Breast epithelium (tissue), 4 donors: ENCODE measurements around the gene TYSND1. TPM values are rescaled to one million over a fixed set of nuclear protein-coding genes. Genes with fewer than 3 reads are reported as not detected.

Experiments used
- DNase-seq, 2 donors: peaks; one replicate each; pipeline ENCODE4 v3.0.0-alpha.2; 2019; ENCODE audit warnings: low spot score in 2 of 2
- H3K27ac ChIP-seq, 2 donors: fragments of 200-600 bp; sonication (generic) in 1 of 2; one replicate each; pipeline ENCODE4 v1.5.1; 2016 to 2019; ENCODE audit warnings: mild to moderate bottlenecking in 1 of 2
- H3K27me3 ChIP-seq, 2 donors: fragments of 200-600 bp; sonication (generic) in 1 of 2; one replicate each; pipeline versions ENCODE4 v1.5.1 to v1.6.0; 2017 to 2019; ENCODE audit warnings: control low read depth in 1 of 2, mild to moderate bottlenecking in 1 of 2
- H3K36me3 ChIP-seq: fragments of 200-600 bp; one replicate; pipeline ENCODE4 v1.5.1; 2019
- H3K4me1 ChIP-seq, 2 donors: fragments of 200-600 bp; sonication (generic); one replicate each; pipeline ENCODE4 v1.5.1; 2016 to 2019; ENCODE audit warnings: control low read depth in 1 of 2
- H3K4me3 ChIP-seq, 3 donors: fragments of 200-600 bp; sonication (generic); 1 replicate in 2 of 3; 2 replicates in 1 of 3; pipeline ENCODE4 v1.5.1; 2016 to 2019; ENCODE audit warnings: mild to moderate bottlenecking in 3 of 3, moderate library complexity in 2 of 3
- H3K9me3 ChIP-seq, 2 donors: fragments of 200-600 bp; sonication (generic) in 1 of 2; one replicate each; pipeline ENCODE4 v1.5.1; 2016 to 2019; ENCODE audit warnings: control low read depth in 1 of 2
- POLR2A ChIP-seq: fragments of 450-650 bp; IDR thresholded peaks from one replicate; pipeline ENCODE4 v1.6.1; 2016; ENCODE audit warnings: antibody characterized with exemption, mild to moderate bottlenecking, moderate library complexity
- POLR2AphosphoS5 ChIP-seq, 3 donors: sonication (generic); formaldehyde crosslinking; IDR thresholded peaks; one replicate each; pipeline ENCODE4 v1.6.1; 2017; ENCODE audit warnings: antibody characterized with exemption in 3 of 3
- intact Hi-C: fragments of 100-400 bp; cut with DNase I; formaldehyde crosslinking; loops from one replicate; pipeline ENCODE4 v1.15.1; 2023; ENCODE audit warnings: low total_unique reads
- total RNA-seq, 3 donors: library from RNA; depleted of rRNA; stranded (reverse); fragments of >200 nt; gene quantifications; one replicate each; pipeline ENCODE4 v1.1.0, GENCODE V29; 2016
- TF ChIP-seq, protein P1 (sequence below), 3 donors: fragments of 450-650 bp; IDR thresholded peaks; one replicate each; pipeline ENCODE4 v1.5.1; 2016 to 2017; ENCODE audit warnings: antibody characterized with exemption in 3 of 3, mild to moderate bottlenecking in 3 of 3, moderate library complexity in 3 of 3

The TYSND1 gene
- total RNA-seq, 3 donors from 2014 or later = 12.5 to 19.9 (median 19.7) TPM

GRCh38 chr10:70097459-70097858, 49.0 kb downstream of the TYSND1 start:
- no peak for DNase-seq
- Histone ChIP-seq H3K9me3 (no peaks in the 10 kb centered on the region), H3K36me3 (no peaks in the 10 kb centered on the region), H3K4me3 (no peak overlapping the region), H3K4me1 (no peaks in the 10 kb centered on the region), H3K27me3 (no peaks in the 10 kb centered on the region), H3K27ac (no peak overlapping the region)
- intact Hi-C loops = no loop called here
- TF ChIP-seq, protein P1, sequence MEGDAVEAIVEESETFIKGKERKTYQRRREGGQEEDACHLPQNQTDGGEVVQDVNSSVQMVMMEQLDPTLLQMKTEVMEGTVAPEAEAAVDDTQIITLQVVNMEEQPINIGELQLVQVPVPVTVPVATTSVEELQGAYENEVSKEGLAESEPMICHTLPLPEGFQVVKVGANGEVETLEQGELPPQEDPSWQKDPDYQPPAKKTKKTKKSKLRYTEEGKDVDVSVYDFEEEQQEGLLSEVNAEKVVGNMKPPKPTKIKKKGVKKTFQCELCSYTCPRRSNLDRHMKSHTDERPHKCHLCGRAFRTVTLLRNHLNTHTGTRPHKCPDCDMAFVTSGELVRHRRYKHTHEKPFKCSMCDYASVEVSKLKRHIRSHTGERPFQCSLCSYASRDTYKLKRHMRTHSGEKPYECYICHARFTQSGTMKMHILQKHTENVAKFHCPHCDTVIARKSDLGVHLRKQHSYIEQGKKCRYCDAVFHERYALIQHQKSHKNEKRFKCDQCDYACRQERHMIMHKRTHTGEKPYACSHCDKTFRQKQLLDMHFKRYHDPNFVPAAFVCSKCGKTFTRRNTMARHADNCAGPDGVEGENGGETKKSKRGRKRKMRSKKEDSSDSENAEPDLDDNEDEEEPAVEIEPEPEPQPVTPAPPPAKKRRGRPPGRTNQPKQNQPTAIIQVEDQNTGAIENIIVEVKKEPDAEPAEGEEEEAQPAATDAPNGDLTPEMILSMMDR (IDR thresholded peaks at IDR 0.05) = no peak
- no peak for TF ChIP-seq POLR2AphosphoS5 (IDR thresholded peaks at IDR 0.05)
- TF ChIP-seq POLR2A = no peak

GRCh38 chr10:70096705-70097420, 49.6 kb downstream of the TYSND1 start:
- Histone ChIP-seq H3K9me3 (no peaks in the 10 kb centered on the region), H3K4me3 (no peak overlapping the region), H3K27me3 (no peaks in the 10 kb centered on the region), H3K27ac (no peak overlapping the region), H3K4me1 (no peaks in the 10 kb centered on the region), H3K36me3 (no peaks in the 10 kb centered on the region)
- intact Hi-C loops = no loop called here
- DNase-seq = no peak
- TF ChIP-seq, protein P1 (IDR thresholded peaks at IDR 0.05) = no peak
- TF ChIP-seq POLR2A = no peak
- no peak for TF ChIP-seq POLR2AphosphoS5 (IDR thresholded peaks at IDR 0.05)

DNA sequence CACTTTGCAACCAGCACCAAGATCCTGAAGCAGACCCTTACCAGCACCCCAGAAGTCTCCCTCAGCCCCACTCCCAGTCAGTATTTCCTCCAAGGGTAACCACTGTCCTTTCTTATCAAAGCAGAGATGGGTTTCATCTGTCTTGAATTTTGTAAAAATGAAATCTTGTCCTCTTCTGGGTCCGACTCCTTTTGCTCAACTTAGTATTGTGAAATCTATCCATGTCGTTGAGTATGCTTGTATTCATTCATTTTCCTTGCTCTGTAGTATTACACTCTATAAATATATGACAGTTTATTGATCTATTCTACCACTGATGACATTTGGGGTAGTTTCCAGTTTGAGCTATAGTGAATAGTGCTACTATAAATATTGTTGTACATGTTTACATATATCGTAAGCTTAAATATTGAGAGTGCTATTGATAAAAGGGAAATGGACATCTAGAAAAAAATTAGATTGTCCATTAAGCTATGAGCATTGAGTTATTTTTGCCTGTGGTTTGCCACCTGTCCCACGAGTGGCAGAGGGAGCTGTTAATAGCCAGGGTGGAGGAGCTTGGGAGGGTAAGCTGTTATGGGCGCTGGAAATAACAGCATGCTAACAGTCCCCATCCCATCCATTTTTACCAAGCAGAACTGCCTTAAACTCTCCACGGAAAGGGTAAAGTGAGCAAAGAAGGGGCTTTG, 50.3 kb downstream of the TYSND1 start:
- H3K36me3 ChIP-seq = no peaks in the 10 kb centered on the region
- no peak overlapping the region for H3K4me3 ChIP-seq
- H3K9me3 ChIP-seq = no peaks in the 10 kb centered on the region
- no peak for TF ChIP-seq POLR2A
- TF ChIP-seq, protein P1 (IDR thresholded peaks at IDR 0.05) = no peak
- TF ChIP-seq POLR2AphosphoS5 (IDR thresholded peaks at IDR 0.05) = no peak
- intact Hi-C loops = no loop called here
- H3K27ac ChIP-seq = no peak overlapping the region
- DNase-seq = no peak
- no peaks in the 10 kb centered on the region for H3K27me3 ChIP-seq
- H3K4me1 ChIP-seq = no peaks in the 10 kb centered on the region

DNA sequence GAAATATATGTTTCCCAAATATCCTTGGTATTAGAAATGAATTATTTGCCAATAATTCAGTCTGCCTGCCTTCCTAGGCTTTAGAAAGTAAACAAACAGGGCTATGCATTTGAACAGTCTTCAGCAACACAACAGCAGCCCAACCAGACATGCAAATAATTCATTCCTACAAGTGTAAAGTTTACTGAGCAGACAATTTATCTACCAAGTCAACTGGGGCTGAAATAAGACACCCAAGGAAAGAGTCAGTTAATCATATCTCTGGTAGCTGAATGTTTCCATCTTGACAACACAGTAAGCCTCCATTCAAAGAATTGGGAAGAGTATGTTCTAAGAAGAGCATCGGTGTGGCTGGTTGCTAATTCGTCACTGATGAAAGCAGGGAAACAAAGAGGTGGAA, 52.2 kb downstream of the TYSND1 start:
- H3K36me3 ChIP-seq = no peaks in the 10 kb centered on the region
- DNase-seq = no peak
- intact Hi-C loops = no loop called here
- no peak overlapping the region for H3K27ac ChIP-seq
- no peaks in the 10 kb centered on the region for H3K9me3 ChIP-seq
- no peaks in the 10 kb centered on the region for H3K27me3 ChIP-seq
- TF ChIP-seq, protein P1 (IDR thresholded peaks at IDR 0.05) = no peak
- TF ChIP-seq POLR2A = no peak
- TF ChIP-seq POLR2AphosphoS5 (IDR thresholded peaks at IDR 0.05) = no peak
- H3K4me3 ChIP-seq = no peak overlapping the region
- H3K4me1 ChIP-seq = no peaks in the 10 kb centered on the region

- Histone ChIP-seq H3K27me3 (no peaks in the 10 kb centered on the region), H3K36me3 (no peaks in the 10 kb centered on the region), H3K4me3 (no peak overlapping the region), H3K4me1 (no peaks in the 10 kb centered on the region), H3K27ac (no peak overlapping the region), H3K9me3 (no peaks in the 10 kb centered on the region)
- intact Hi-C loops = no loop called here
- TF ChIP-seq POLR2A = no peak
- TF ChIP-seq POLR2AphosphoS5 (IDR thresholded peaks at IDR 0.05) = no peak
- TF ChIP-seq, protein P1 (IDR thresholded peaks at IDR 0.05) = no peak
- DNase-seq = no peak
Measured at GRCh38 chr10:70093335-70093944, 53.1 kb downstream of the TYSND1 start.
